Muscle layer of duodenum (tissue), 2 donors: ENCODE data around the gene PLP1.
"Not testable (repeated sequence)": the region's sequence is repeated elsewhere in the genome, so short reads cannot be mapped to it uniquely, and the experiment has no call there.

Source experiments
- H3K27ac ChIP-seq: one replicate; pipeline ENCODE4 v1.7.0; 2013; ENCODE audit warnings: mild to moderate bottlenecking, low read length
- H3K27me3 ChIP-seq: one replicate; pipeline ENCODE4 v1.7.0; 2013; ENCODE audit warnings: low read depth, mild to moderate bottlenecking, control low read depth, low read length
- H3K36me3 ChIP-seq, 2 donors: one replicate each; pipeline ENCODE4 v1.7.0; 2013; ENCODE audit warnings: low read length in 2 of 2, control low read depth in 1 of 2, mild to moderate bottlenecking in 1 of 2; ENCODE audit not compliant: insufficient read depth in 2 of 2, control insufficient read depth in 1 of 2
- H3K4me1 ChIP-seq, 2 donors: one replicate each; pipeline ENCODE4 v1.7.0; 2013; ENCODE audit warnings: low read length in 2 of 2, mild to moderate bottlenecking in 2 of 2, control low read depth in 1 of 2, moderate library complexity in 1 of 2; ENCODE audit not compliant: insufficient read depth in 2 of 2, control insufficient read depth in 1 of 2
- H3K4me3 ChIP-seq, 2 donors: one replicate each; pipeline ENCODE4 v1.7.0; 2013; ENCODE audit warnings: low read length in 2 of 2, low read depth in 1 of 2, mild to moderate bottlenecking in 1 of 2
- H3K9me3 ChIP-seq, 2 donors: one replicate each; pipeline ENCODE4 v1.7.0; 2013; ENCODE audit warnings: low read length in 2 of 2, control low read depth in 1 of 2, mild to moderate bottlenecking in 1 of 2; ENCODE audit not compliant: control insufficient read depth in 1 of 2
- donor health status: healthy.

PLP1 gene

DNA sequence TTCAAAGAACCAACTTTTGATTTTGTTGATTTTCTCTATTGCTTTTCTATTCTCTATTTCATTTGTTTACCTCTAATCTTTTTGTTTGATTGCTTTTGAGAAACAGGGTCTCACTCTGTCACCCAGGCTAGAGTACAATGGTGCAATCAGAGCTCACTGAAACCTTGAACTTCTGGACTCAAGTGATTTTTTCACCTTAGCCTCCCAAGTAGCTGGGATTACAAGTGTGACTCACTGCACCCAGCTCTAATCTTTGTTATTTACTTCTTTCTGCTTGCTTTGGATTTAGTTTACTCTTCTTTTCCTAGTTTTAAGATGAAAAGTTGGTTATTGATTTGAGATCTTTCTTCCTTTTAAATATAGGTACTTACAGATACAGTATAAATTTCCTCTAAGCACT lies 29.2 kb downstream of the PLP1 start:
- no peaks in the 10 kb centered on the region for H3K27me3 ChIP-seq
- no peak overlapping the region for H3K4me3 ChIP-seq
- no peaks in the 10 kb centered on the region for H3K36me3 ChIP-seq

DNA sequence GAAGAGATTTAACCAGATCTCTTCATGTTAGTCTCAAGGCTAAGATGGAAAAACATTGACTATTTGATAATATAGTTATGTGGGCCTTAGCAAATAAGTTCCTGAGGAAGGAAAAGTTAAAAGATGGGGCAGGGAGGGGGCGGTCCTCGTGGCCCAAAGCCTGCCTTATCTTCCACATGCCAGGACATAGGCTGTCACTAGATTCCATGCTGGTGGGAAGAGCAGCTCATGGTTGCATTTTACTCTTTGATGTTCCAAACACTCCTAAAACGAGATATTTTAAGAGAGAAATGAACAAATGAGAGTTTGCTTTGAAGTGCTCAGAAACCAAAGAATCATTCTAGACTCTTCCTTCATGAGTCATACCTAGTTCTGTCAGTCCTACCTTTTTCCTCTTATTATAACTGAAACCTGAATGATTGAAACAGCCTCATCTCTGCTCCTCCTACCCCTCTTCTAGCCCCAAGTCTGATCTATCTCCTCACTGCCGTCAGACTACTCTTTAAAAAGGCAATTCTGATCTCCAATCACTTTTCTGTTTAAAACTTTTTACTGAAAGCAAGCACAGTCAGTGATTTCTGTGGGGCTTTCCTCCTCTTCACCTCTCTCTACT lies 30.3 kb downstream of the PLP1 start:
- Histone ChIP-seq H3K4me3 (no peak overlapping the region), H3K27ac (no peak overlapping the region), H3K9me3 (no peaks in the 10 kb centered on the region), H3K36me3 (no peaks in the 10 kb centered on the region), H3K27me3 (no peaks in the 10 kb centered on the region), H3K4me1 (no peaks in the 10 kb centered on the region)

More for the DNA sequence above, 29.2 kb downstream of the PLP1 start:
- no peak overlapping the region for H3K27ac ChIP-seq
- no peaks in the 10 kb centered on the region for H3K9me3 ChIP-seq
- no peaks in the 10 kb centered on the region for H3K4me1 ChIP-seq

- Histone ChIP-seq H3K4me3 (no peak overlapping the region), H3K9me3 (no peaks in the 10 kb centered on the region), H3K27me3 (no peaks in the 10 kb centered on the region), H3K36me3 (no peaks in the 10 kb centered on the region), H3K27ac (no peak overlapping the region), H3K4me1 (no peaks in the 10 kb centered on the region)
Observed at GRCh38 chrX:103811858-103812257, 35.2 kb downstream of the PLP1 start.

DNA sequence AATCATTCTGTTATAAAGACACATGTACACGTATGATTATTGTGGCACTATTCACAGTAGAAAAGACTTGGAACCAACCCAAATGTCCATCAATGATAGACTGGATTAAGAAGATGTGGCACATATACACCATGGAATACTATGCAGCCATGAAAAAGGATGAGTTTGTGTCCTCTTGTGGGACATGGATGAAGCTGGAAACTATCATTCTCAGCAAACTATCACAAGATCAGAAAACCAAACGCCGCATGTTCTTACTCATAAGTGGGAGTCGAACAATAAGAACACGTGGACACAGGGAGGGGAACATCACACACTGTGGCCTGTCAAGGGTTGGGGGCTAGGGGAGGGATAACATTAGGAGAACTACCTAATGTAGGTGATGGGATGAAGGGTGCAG lies 40.5 kb downstream of the PLP1 start:
- H3K27ac ChIP-seq, H3K4me3 ChIP-seq, H3K36me3 ChIP-seq, H3K4me1 ChIP-seq, H3K9me3 ChIP-seq, H3K27me3 ChIP-seq: not testable (repeated sequence)

- no peaks in the 10 kb centered on the region for H3K9me3 ChIP-seq
- no peaks in the 10 kb centered on the region for H3K36me3 ChIP-seq
- H3K4me1 ChIP-seq, result no peaks in the 10 kb centered on the region
- no peaks in the 10 kb centered on the region for H3K27me3 ChIP-seq
- H3K4me3 ChIP-seq, result no peak overlapping the region
- H3K27ac ChIP-seq, result no peak overlapping the region
Observed at GRCh38 chrX:103817502-103817901, 40.9 kb downstream of the PLP1 start.

DNA sequence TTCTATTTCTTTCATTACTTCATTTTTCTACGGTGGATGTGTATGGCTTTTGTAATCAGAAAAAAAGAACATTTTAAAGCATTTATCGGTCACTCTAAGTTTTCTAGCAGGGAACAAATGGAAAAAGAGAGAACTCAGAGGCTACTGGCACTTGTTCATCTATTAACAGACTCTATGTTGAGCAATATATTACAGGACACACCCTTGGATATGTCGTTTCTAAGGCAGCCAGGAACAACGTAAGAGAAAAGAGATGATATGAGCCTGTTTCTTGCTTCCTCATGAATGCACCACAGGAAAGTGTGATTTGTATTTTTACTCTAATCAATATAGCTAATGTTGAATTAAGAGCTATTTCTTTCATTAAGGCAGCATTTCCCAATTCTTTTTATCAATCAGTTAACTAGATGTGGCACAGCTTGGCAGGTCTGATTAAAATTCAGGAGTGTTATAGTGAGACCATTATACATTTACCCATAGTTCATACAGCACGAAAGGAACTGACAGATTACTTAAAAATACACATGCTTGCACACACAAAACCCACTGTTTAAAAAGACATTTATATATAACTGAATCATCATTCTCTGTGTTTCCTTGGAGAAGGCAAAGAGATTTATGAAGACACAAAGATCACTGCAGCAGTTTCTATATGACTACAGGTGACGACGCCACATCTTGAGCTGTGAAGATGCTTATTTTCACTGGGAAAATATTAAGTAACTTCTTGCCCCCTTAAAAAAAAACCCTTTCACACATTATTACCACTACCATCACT lies 42.4 kb downstream of the PLP1 start:
- Histone ChIP-seq H3K36me3 (no peaks in the 10 kb centered on the region), H3K27me3 (no peaks in the 10 kb centered on the region), H3K4me3 (no peak overlapping the region), H3K27ac (no peak overlapping the region), H3K9me3 (no peaks in the 10 kb centered on the region), H3K4me1 (no peaks in the 10 kb centered on the region)

DNA sequence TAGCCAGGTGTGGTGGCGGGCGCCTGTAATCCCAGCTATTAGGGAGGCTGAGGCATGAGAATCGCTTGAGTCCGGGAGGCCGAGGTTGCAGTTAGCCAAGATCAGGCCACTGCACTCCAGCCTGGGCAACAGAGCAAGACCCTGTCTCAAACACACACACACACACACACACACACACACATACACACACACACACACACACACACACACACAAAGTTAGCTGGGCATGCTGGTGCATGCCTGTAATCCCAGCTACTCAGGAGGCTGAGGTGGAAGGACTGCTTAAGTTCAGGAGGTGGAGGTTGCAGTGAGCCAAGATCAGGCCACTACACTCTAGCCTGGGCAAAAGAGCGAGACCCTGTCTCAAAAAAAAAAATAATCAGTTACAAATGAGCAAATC lies 44.2 kb downstream of the PLP1 start:
- not testable (repeated sequence) for H3K27me3 ChIP-seq, H3K27ac ChIP-seq, H3K4me1 ChIP-seq, H3K4me3 ChIP-seq, H3K9me3 ChIP-seq, H3K36me3 ChIP-seq

DNA sequence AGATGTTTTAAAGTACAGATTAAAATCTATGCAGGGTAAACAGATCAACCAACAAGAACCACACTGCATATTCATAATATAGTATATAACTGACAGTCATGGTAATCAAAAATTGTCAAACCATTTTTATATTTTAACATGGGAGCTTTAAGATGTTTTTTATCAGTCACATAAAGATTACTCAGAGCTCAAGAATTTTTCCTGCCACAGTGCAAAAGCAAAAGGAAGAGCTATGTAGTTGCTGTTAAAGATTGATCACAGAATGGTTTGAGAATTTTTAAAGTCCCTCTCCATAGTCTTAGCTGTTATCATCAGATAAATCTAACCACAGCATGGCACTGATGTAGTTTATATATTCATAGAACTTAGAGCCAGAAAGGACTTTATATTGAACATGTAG lies 47.0 kb downstream of the PLP1 start:
- H3K27me3 ChIP-seq, result no peaks in the 10 kb centered on the region
- no peak overlapping the region for H3K27ac ChIP-seq
- H3K9me3 ChIP-seq, result no peaks in the 10 kb centered on the region
- no peak overlapping the region for H3K4me3 ChIP-seq
- H3K4me1 ChIP-seq, result no peaks in the 10 kb centered on the region
- H3K36me3 ChIP-seq, result no peaks in the 10 kb centered on the region

DNA sequence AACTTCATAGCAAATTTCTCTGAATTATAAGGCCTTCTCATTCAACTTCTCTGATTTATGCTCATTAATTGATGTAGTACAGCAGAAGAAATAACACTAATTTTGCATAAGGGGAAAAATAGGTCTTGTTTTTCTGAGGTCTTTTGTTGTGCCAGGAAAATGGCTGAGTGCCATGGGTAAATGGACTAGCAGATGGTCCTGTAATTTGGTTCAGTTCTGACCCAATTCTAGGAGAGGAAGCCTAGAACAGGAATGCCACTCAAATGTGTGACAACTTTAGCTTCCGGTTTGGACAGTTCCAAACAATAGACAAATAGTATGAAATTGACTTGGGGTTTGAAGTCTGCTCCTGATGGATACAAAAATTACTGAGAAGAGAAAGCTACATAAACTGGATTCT lies 49.2 kb downstream of the PLP1 start:
- Histone ChIP-seq H3K4me1 (no peaks in the 10 kb centered on the region), H3K9me3 (no peaks in the 10 kb centered on the region), H3K27me3 (no peaks in the 10 kb centered on the region), H3K27ac (no peak overlapping the region), H3K36me3 (no peaks in the 10 kb centered on the region), H3K4me3 (no peak overlapping the region)

- Histone ChIP-seq H3K9me3 (no peaks in the 10 kb centered on the region), H3K36me3 (no peaks in the 10 kb centered on the region), H3K27me3 (no peaks in the 10 kb centered on the region), H3K27ac (no peak overlapping the region), H3K4me3 (no peak overlapping the region), H3K4me1 (no peaks in the 10 kb centered on the region)
Observed at GRCh38 chrX:103828529-103828928, 51.9 kb downstream of the PLP1 start.

DNA sequence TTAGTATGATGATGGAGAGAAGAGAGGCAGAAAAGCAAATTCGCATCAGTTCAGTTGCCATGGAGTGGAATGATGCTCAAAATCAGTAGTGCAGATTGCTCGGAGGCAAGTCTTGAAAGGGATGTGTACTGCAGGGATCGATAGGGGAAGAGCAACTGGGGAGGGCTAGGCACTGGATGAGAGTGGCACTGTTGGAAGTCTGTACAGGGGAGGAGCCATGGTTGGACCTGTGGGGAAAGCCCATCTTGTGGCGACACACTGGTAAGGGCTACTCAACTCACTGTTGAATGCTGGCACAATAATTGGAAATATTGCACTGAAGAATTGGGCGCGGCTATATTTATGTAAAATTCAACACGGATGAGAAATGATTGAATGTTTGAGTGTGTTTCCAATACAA lies 54.2 kb downstream of the PLP1 start:
- Histone ChIP-seq H3K36me3 (no peaks in the 10 kb centered on the region), H3K4me1 (no peaks in the 10 kb centered on the region), H3K4me3 (peak overlapping the region; percentile 56 to 63), H3K9me3 (no peaks in the 10 kb centered on the region), H3K27me3 (no peaks in the 10 kb centered on the region), H3K27ac (no peak overlapping the region)

DNA sequence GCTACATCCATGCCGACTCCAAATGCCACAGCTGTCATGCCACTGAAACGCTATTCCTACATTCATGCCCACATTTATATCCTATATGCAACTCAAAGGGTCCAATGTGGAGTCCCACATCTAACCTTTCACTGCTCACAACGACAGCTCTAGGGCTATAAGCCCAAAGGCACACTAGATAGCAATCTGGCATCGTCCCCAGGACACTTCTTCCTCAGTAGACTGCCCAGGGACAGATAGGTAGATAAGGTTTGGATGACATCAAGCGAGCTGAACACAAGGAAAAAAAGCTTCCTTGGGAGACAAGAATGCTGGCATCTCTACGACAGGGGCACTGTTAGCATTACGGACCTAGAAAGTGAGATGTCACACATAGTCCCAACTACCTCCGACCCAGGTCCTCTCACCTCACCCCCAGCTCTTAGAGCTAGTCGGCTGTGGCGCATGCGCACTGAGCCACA lies 54.7 kb downstream of the PLP1 start:
- H3K36me3 ChIP-seq, result no peaks in the 10 kb centered on the region
- H3K27me3 ChIP-seq, result no peaks in the 10 kb centered on the region
- H3K27ac ChIP-seq, result no peak overlapping the region

More for the DNA sequence above, 54.7 kb downstream of the PLP1 start:
- no peaks in the 10 kb centered on the region for H3K4me1 ChIP-seq
- H3K4me3 ChIP-seq, result peak overlapping the region; percentile 56 to 63
- no peaks in the 10 kb centered on the region for H3K9me3 ChIP-seq
